Measurements from ENCODE around the gene CACNG1.

Gene CACNG1

GRCh38 chr17:67044016-67044772, at the start of gene CACNG1:
Gene CACNG1 (plus strand): TSS chr17:67044554. CDS start chr17:67044661, 107 bp downstream.
- DNase-seq (ENCODE audit: low spot score) (no peak), FAIRE-seq (no peak)

- FAIRE-seq (no peak), DNase-seq (ENCODE audit: low spot score) (no peak)
These were observed 49.3 kb upstream of the CACNG1 start for GRCh38 chr17:66994930-66995535.

GRCh38 chr17:66995944-66996343, 48.4 kb upstream of the CACNG1 start:
- FAIRE-seq, result no peak
- no peak for DNase-seq (ENCODE audit: low spot score)

- FAIRE-seq (peak; percentile 17), DNase-seq (ENCODE audit: low spot score) (no peak)
These were observed 47.4 kb upstream of the CACNG1 start for GRCh38 chr17:66996926-66997325.

- no peak for DNase-seq (ENCODE audit: low spot score)
- FAIRE-seq, result peak; percentile 83
These were observed 41.1 kb upstream of the CACNG1 start for GRCh38 chr17:67003231-67003630.

GRCh38 chr17:67004181-67004580, 40.2 kb upstream of the CACNG1 start:
- no peak for DNase-seq (ENCODE audit: low spot score)
- no peak for FAIRE-seq

- DNase-seq (ENCODE audit: low spot score), result no peak
- no peak for FAIRE-seq
These were observed 37.1 kb upstream of the CACNG1 start for GRCh38 chr17:67007266-67007665.

GRCh38 chr17:67008101-67008500, 36.3 kb upstream of the CACNG1 start:
- DNase-seq (ENCODE audit: low spot score) (no peak), FAIRE-seq (no peak)

- no peak for DNase-seq (ENCODE audit: low spot score)
These were observed 32.7 kb upstream of the CACNG1 start for GRCh38 chr17:67011527-67012175.

GRCh38 chr17:67013891-67014290, 30.5 kb upstream of the CACNG1 start:
- FAIRE-seq (no peak), DNase-seq (ENCODE audit: low spot score) (no peak)

More at GRCh38 chr17:67011527-67012175, 32.7 kb upstream of the CACNG1 start:
- FAIRE-seq, result no peak

- FAIRE-seq (no peak), DNase-seq (ENCODE audit: low spot score) (no peak)
These were observed 29.4 kb upstream of the CACNG1 start for GRCh38 chr17:67015001-67015400.

GRCh38 chr17:67016039-67016762, 28.2 kb upstream of the CACNG1 start:
- no peak for FAIRE-seq
- DNase-seq (ENCODE audit: low spot score), result no peak

- FAIRE-seq (peak; percentile 55), DNase-seq (ENCODE audit: low spot score) (no peak)
These were observed 26.4 kb upstream of the CACNG1 start for GRCh38 chr17:67017910-67018309.

GRCh38 chr17:67018471-67019434, 25.6 kb upstream of the CACNG1 start:
- no peak for DNase-seq (ENCODE audit: low spot score)
- FAIRE-seq, result no peak

GRCh38 chr17:67019809-67020208, 24.5 kb upstream of the CACNG1 start:
- no peak for DNase-seq (ENCODE audit: low spot score)
- no peak for FAIRE-seq

GRCh38 chr17:67020293-67020766, 24.0 kb upstream of the CACNG1 start:
- FAIRE-seq, result no peak
- no peak for DNase-seq (ENCODE audit: low spot score)

- DNase-seq (ENCODE audit: low spot score), result no peak
- no peak for FAIRE-seq
These were observed 23.2 kb upstream of the CACNG1 start for GRCh38 chr17:67021196-67021595.

- no peak for FAIRE-seq
- no peak for DNase-seq (ENCODE audit: low spot score)
These were observed 22.5 kb upstream of the CACNG1 start for GRCh38 chr17:67021743-67022450.

GRCh38 chr17:67022451-67022810, 21.9 kb upstream of the CACNG1 start:
- FAIRE-seq (no peak), DNase-seq (ENCODE audit: low spot score) (no peak)

- DNase-seq (ENCODE audit: low spot score) (no peak), FAIRE-seq (peak; percentile 17)
These were observed 19.6 kb upstream of the CACNG1 start for GRCh38 chr17:67024736-67025135.

All from urothelium cell line (cell line).